Nephron progenitor cell (in vitro differentiated cells): ENCODE results near the gene IGF2R.

ENCODE experiments used
- DNase-seq: peaks from one replicate; pipeline ENCODE4 v3.0.0; 2021
- H3K27ac Mint-ChIP-seq: 2 replicates; pipeline ENCODE4 v1.8.0; 2021; ENCODE audit warnings: mild to moderate bottlenecking, moderate library complexity, mixed read lengths
- H3K27me3 Mint-ChIP-seq: 2 replicates; pipeline ENCODE4 v1.8.0; 2021; ENCODE audit warnings: mild to moderate bottlenecking, low read depth, mixed read lengths; ENCODE audit not compliant: poor library complexity
- H3K36me3 Mint-ChIP-seq: 2 replicates; pipeline ENCODE4 v1.8.0; 2021; ENCODE audit warnings: low read depth, mixed read lengths
- H3K4me1 Mint-ChIP-seq: 2 replicates; pipeline ENCODE4 v1.8.0; 2021; ENCODE audit warnings: mixed read lengths
- H3K4me3 Mint-ChIP-seq: 2 replicates; pipeline ENCODE4 v1.8.0; 2021; ENCODE audit warnings: mild to moderate bottlenecking, moderate library complexity, mixed read lengths
- H3K9me3 Mint-ChIP-seq: 2 replicates; pipeline ENCODE4 v1.8.0; 2021; ENCODE audit warnings: mild to moderate bottlenecking, moderate library complexity, mixed read lengths
- CTCF ChIP-seq: fragments of 200-600 bp; sonication (generic); IDR thresholded peaks from 2 replicates; pipeline ENCODE4 v1.5.0; 2021; ENCODE audit warnings: antibody characterized with exemption

Gene IGF2R

DNA sequence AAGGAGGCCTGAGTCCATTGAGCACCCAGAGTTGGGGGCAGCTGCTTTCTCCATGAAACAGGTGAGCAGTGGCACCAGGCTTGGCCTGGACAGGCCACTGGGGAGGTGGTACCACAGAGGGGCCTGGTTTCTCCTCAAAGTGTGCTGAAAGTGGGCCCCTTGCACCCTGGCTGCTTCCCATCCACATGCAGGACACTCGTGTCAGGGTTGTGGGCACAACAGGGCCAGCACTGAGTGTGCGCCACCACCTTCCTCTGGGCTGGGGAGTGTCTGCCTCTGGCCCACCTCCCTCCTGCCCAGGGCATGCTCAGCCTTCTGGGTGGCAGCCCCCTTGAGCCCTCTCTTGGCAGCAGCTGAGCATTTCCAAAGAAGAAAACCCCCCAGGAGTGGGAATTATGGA lies 147.5 kb downstream of the IGF2R start:
- peaks cover 38% of the 10 kb centered on the region for H3K36me3 Mint-ChIP-seq
- H3K27me3 Mint-ChIP-seq: peaks cover 3% of the 10 kb centered on the region
- no peak overlapping the region for H3K27ac Mint-ChIP-seq
- H3K4me1 Mint-ChIP-seq: peaks cover 4% of the 10 kb centered on the region
- H3K9me3 Mint-ChIP-seq: peaks cover 10% of the 10 kb centered on the region
- TF ChIP-seq CTCF: no peak
- no peak overlapping the region for H3K4me3 Mint-ChIP-seq
- no peak for DNase-seq

- H3K4me3 Mint-ChIP-seq: no peak overlapping the region
- peaks cover 38% of the 10 kb centered on the region for H3K36me3 Mint-ChIP-seq
- peaks cover 10% of the 10 kb centered on the region for H3K9me3 Mint-ChIP-seq
- peaks cover 3% of the 10 kb centered on the region for H3K27me3 Mint-ChIP-seq
- H3K4me1 Mint-ChIP-seq: peaks cover 4% of the 10 kb centered on the region
- H3K27ac Mint-ChIP-seq: no peak overlapping the region
- no peak for DNase-seq
- no peak for TF ChIP-seq CTCF
Measured at GRCh38 chr6:160117137-160117536, 148.3 kb downstream of the IGF2R start.

GRCh38 chr6:160118620-160119229 lies 149.8 kb downstream of the IGF2R start:
- no peak for TF ChIP-seq CTCF
- Mint-ChIP-seq H3K36me3 (peaks cover 25% of the 10 kb centered on the region), H3K27ac (no peak overlapping the region), H3K4me1 (peaks cover under 1% of the 10 kb centered on the region), H3K4me3 (no peak overlapping the region), H3K27me3 (peaks cover under 1% of the 10 kb centered on the region), H3K9me3 (peaks cover 8% of the 10 kb centered on the region)
- DNase-seq: no peak

- H3K4me3 Mint-ChIP-seq: no peak overlapping the region
- H3K27me3 Mint-ChIP-seq: peaks cover 3% of the 10 kb centered on the region
- H3K4me1 Mint-ChIP-seq: no peaks in the 10 kb centered on the region
- DNase-seq: no peak
- no peak for TF ChIP-seq CTCF
- peaks cover 19% of the 10 kb centered on the region for H3K36me3 Mint-ChIP-seq
- H3K9me3 Mint-ChIP-seq: peaks cover 7% of the 10 kb centered on the region
- H3K27ac Mint-ChIP-seq: no peak overlapping the region
Measured at GRCh38 chr6:160120087-160120486, 151.2 kb downstream of the IGF2R start.

DNA sequence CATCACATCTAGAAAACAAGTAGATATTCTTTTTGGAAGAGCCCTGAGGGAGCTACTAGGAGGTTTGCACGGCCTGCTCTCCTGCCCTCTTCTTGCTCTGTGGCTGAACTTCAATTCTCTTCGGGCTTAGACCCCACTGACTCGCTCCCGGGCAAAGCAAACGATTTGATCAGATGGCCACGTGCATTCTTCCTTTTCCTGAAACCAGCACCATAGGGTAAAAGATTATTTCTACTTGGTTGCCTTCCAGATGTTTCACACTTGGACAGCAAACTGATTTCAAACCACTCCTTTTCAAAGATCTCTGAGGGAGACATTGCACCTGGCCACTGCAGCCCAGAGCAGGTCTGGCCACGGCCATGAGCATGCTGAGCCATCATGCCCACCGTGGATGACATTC lies 152.7 kb downstream of the IGF2R start, which contains the start of gene SLC22A1:
Gene SLC22A1 (plus strand): TSS at position 258 of the 400 bp plus-strand sequence. CDS start 121 bp downstream, at position 379.
- DNase-seq: no peak
- Mint-ChIP-seq H3K27me3 (peaks cover 3% of the 10 kb centered on the region), H3K36me3 (peaks cover 16% of the 10 kb centered on the region), H3K4me3 (no peak within 1 kb of the TSS), H3K9me3 (peaks cover 7% of the 10 kb centered on the region), H3K27ac (no peak within 1 kb of the TSS), H3K4me1 (no peaks in the 10 kb centered on the region)
- no peak for TF ChIP-seq CTCF

DNA sequence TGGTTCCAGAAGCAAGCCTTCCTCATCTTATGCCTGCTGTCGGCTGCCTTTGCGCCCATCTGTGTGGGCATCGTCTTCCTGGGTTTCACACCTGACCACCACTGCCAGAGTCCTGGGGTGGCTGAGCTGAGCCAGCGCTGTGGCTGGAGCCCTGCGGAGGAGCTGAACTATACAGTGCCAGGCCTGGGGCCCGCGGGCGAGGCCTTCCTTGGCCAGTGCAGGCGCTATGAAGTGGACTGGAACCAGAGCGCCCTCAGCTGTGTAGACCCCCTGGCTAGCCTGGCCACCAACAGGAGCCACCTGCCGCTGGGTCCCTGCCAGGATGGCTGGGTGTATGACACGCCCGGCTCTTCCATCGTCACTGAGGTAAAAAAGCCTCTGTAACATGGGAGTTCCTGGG lies 153.1 kb downstream of the IGF2R start:
- peaks cover 3% of the 10 kb centered on the region for H3K27me3 Mint-ChIP-seq
- no peak overlapping the region for H3K27ac Mint-ChIP-seq
- no peak for TF ChIP-seq CTCF
- H3K4me1 Mint-ChIP-seq: no peaks in the 10 kb centered on the region
- no peak for DNase-seq
- H3K9me3 Mint-ChIP-seq: peaks cover 7% of the 10 kb centered on the region
- H3K4me3 Mint-ChIP-seq: no peak overlapping the region
- H3K36me3 Mint-ChIP-seq: peaks cover 16% of the 10 kb centered on the region
